Suprapubic skin (tissue), 4 donors: Measurements from ENCODE around the gene GLA. TPM values are rescaled to one million over a fixed set of nuclear protein-coding genes. Genes with fewer than 3 reads are reported as not detected.

Experiments used
- total RNA-seq, 4 donors: library from RNA; depleted of rRNA; stranded (reverse); fragments of >200 nt; gene quantifications; one replicate each; pipeline ENCODE4 v1.1.0, GENCODE V29; 2016

The GLA gene
- total RNA-seq, 4 donors from 2014 or later, result 13.8 to 19.1 (median 16.9) TPM

Other genes with a start within 250 kb of the GLA start
- under 1 TPM; 0.05 to 0.97 (median 0.35) TPM for gene DRP2, start 188.1 kb downstream of the GLA start, total RNA-seq
- gene TAF7L, start 116.6 kb downstream of the GLA start, total RNA-seq, result 1 to 10 TPM in 2 of 4 donors, under 1 TPM in 2; 0.34 to 1.9 (median 1.1) TPM
- 1 to 10 TPM; 7.9 to 9.0 (median 8.4) TPM for gene TIMM8A, start 59.2 kb downstream of the GLA start, total RNA-seq
- gene BTK, start 21.7 kb downstream of the GLA start, total RNA-seq, result 1 to 10 TPM; 1.4 to 6.8 (median 1.9) TPM
- gene RPL36A, start 16.9 kb downstream of the GLA start, total RNA-seq, result 1,000 to 10,000 TPM; 1,064 to 2,433 (median 2,004) TPM
- 10 to 100 TPM; 37.3 to 60.6 (median 38.5) TPM for gene HNRNPH2, start 297 bp upstream of the GLA start, total RNA-seq
- gene ARMCX4, start 77.5 kb upstream of the GLA start, total RNA-seq, result 10 to 100 TPM in 2 of 4 donors, 1 to 10 TPM in 2; 2.4 to 19.6 (median 8.1) TPM
- 10 to 100 TPM in 3 of 4 donors, 1 to 10 TPM in 1; 9.0 to 19.4 (median 12.1) TPM for gene ARMCX1, start 142.6 kb upstream of the GLA start, total RNA-seq
- 10 to 100 TPM; 11.0 to 23.3 (median 12.8) TPM for gene ARMCX6, start 210.1 kb upstream of the GLA start, total RNA-seq
- 10 to 100 TPM in 3 of 4 donors, 1 to 10 TPM in 1; 8.4 to 23.3 (median 13.1) TPM for gene ARMCX3, start 215.2 kb upstream of the GLA start, total RNA-seq